K562 (cell line): Measurements from ENCODE around the gene TMEM218. TPM values are rescaled to one million over a fixed set of nuclear protein-coding genes. Genes with fewer than 3 reads are reported as not detected.

Experiments
- BCLAF1 ChIP-seq, 2 experiments: fragments of 450-650 bp in 1 of 2; IDR thresholded peaks; 2 replicates each; pipeline ENCODE4 v1.6.1; 2011 to 2017; ENCODE audit warnings: low read depth in 2 of 2, antibody characterized with exemption in 1 of 2, borderline replicate concordance in 1 of 2, low read length in 1 of 2, mild to moderate bottlenecking in 1 of 2, mixed read lengths in 1 of 2; ENCODE audit not compliant: control insufficient read depth in 1 of 2
- ELK3 ChIP-seq: fragments of 450-650 bp; formaldehyde crosslinking; IDR thresholded peaks from 2 replicates; pipeline ENCODE4 v1.4.0; 2020; ENCODE audit warnings: mild to moderate bottlenecking
- L3MBTL2 ChIP-seq: fragments of 450-650 bp; IDR thresholded peaks from 2 replicates; pipeline ENCODE4 v1.6.1; 2016; ENCODE audit warnings: mild to moderate bottlenecking, moderate library complexity
- MTF1 ChIP-seq: fragments of 250-450 bp; sonication (Bioruptor Pico); IDR thresholded peaks from 2 replicates; pipeline ENCODE4 v1.9.0; 2021; ENCODE audit warnings: moderate library complexity, mild to moderate bottlenecking, inconsistent platforms, borderline replicate concordance
- MYNN ChIP-seq, 2 experiments: sonication (generic); formaldehyde crosslinking in 1 of 2; IDR thresholded peaks; 2 replicates each; pipeline versions ENCODE4 v1.5.0 to v1.6.1; 2016 to 2020; ENCODE audit warnings: antibody characterized with exemption in 1 of 2, missing genetic modification reagents in 1 of 2
- NCOR1 ChIP-seq: fragments of 450-650 bp; IDR thresholded peaks from 2 replicates; pipeline ENCODE4 v1.6.1; 2016; ENCODE audit warnings: mild to moderate bottlenecking, moderate library complexity
- PRDM10 ChIP-seq: fragments of 450-650 bp; IDR thresholded peaks from 2 replicates; pipeline ENCODE4 v1.6.1; 2018; ENCODE audit not compliant: partially characterized antibody
- SLC30A9 ChIP-seq: fragments of 250-450 bp; sonication (Bioruptor Pico); IDR thresholded peaks from 2 replicates; pipeline ENCODE4 v1.8.0; 2022; ENCODE audit warnings: mild to moderate bottlenecking, moderate library complexity
- TAF1 ChIP-seq: IDR thresholded peaks from 2 replicates; pipeline ENCODE4 v1.6.1; 2011; ENCODE audit warnings: mild to moderate bottlenecking, low read length, moderate library complexity; ENCODE audit not compliant: insufficient read depth, control insufficient read depth, severe bottlenecking; ENCODE audit errors: extremely low read depth
- ZMIZ1 ChIP-seq, 2 experiments: fragments of 150-350 bp in 1 of 2; IDR thresholded peaks; 2 replicates each; pipeline ENCODE4 v1.6.1; 2012 to 2016; ENCODE audit warnings: low read depth in 2 of 2, low read length in 2 of 2, mild to moderate bottlenecking in 1 of 2, moderate library complexity in 1 of 2
- ZNF449 ChIP-seq: fragments of 250-450 bp; sonication (Bioruptor Pico); IDR thresholded peaks from 2 replicates; pipeline ENCODE4 v1.8.0; 2022; ENCODE audit warnings: moderate library complexity, mild to moderate bottlenecking, inconsistent platforms
- ZNF778 ChIP-seq: fragments of 450-650 bp; formaldehyde crosslinking; IDR thresholded peaks from 2 replicates; pipeline ENCODE4 v1.4.0; 2020; ENCODE audit warnings: mild to moderate bottlenecking, moderate library complexity
- polyA plus RNA-seq, 8 experiments: library from polyadenylated mRNA; depleted of rRNA in 4 of 8; stranded (reverse) in 5 of 8; unstranded in 3 of 8; fragments of >200 nt; fragmentation: Nextera tagmentation in 2 of 8; fragmentation: Illumina TruSeq in 1 of 8; extraction: Ambion mirVana in 2 of 8; extraction: Trizol in 1 of 8; gene quantifications; 2 replicates each; pipeline versions ENCODE4 v1.2.1 to v1.2.3, GENCODE V29; 2011 to 2014; ENCODE audit warnings: inconsistent platforms in 1 of 8, missing spikeins in 1 of 8
- total RNA-seq, 7 experiments: library from RNA; depleted of rRNA in 6 of 7; stranded (reverse); fragments of >200 nt in 6 of 7; fragmentation: Illumina TruSeq in 2 of 7; extraction: Trizol in 2 of 7; gene quantifications; 2 replicates each; pipeline versions ENCODE4 v1.2.1 to v1.2.3, GENCODE V29; 2011 to 2021; ENCODE audit warnings: low replicate concordance in 1 of 7

Gene TMEM218
- total and polyA plus RNA-seq, 9 of the 15 experiments (the other 6 are each of a cell fraction or from before 2014, with no cell fraction given): 13.4 to 32.2 (median 25.4) TPM

GRCh38 chr11:125074511-125075241 lies 36.8 kb downstream of the TMEM218 start (continued):
- TF ChIP-seq BCLAF1 (IDR thresholded peaks at IDR 0.05; ENCODE audit: borderline replicate concordance in 1 of 2, control insufficient read depth in 1 of 2, low read depth in 2 of 2, low read length in 1 of 2) (no peak), ELK3 (CRISPR knock-in tag) (no peak), NCOR1 (peak; percentile 77), L3MBTL2 (peak; percentile 54; the same call in 1 of the 2 replicates), ZNF449 (peak; percentile 58; the same call in 1 of the 2 replicates), MTF1 (CRISPR knock-in tag) (no peak), SLC30A9 (no peak), ZMIZ1 (IDR thresholded peaks at IDR 0.05; ENCODE audit: low read depth in 2 of 2, low read length in 2 of 2) (peak in 1 of 2 experiments; percentile 84; a peak in 2 of 4 replicates), ZNF778 (no peak), TAF1 (no peak), PRDM10 (no peak), MYNN (IDR thresholded peaks at IDR 0.05) (0 out of 2 replicates have a peak, but pooled peaks have one; percentile 41), MYNN (CRISPR knock-in tag; IDR thresholded peaks at IDR 0.05) (no peak)
